Right kidney (tissue), 1 donor: ENCODE data around the gene BRIP1.

Source experiments
- DNase-seq: peaks from one replicate; pipeline ENCODE4 v3.0.0-alpha.2; 2016

The BRIP1 gene

GRCh38 chr17:61659437-61659836 lies 203.9 kb downstream of the BRIP1 start:
- DNase-seq, result no peak

- no peak for DNase-seq
Observed at GRCh38 chr17:61658183-61658582, 205.1 kb downstream of the BRIP1 start.

GRCh38 chr17:61657338-61657737 lies 206.0 kb downstream of the BRIP1 start:
- no peak for DNase-seq

- DNase-seq, result no peak
Observed at GRCh38 chr17:61656721-61657217, 206.6 kb downstream of the BRIP1 start.

GRCh38 chr17:61650749-61651148 lies 212.6 kb downstream of the BRIP1 start:
- no peak for DNase-seq

- no peak for DNase-seq
Observed at GRCh38 chr17:61648587-61648986, 214.7 kb downstream of the BRIP1 start.

- DNase-seq, result no peak
Observed at GRCh38 chr17:61647047-61647446, 216.3 kb downstream of the BRIP1 start.

- no peak for DNase-seq
Observed at GRCh38 chr17:61646482-61646881, 216.8 kb downstream of the BRIP1 start.

GRCh38 chr17:61645920-61646319 lies 217.4 kb downstream of the BRIP1 start:
- DNase-seq, result no peak

GRCh38 chr17:61644800-61645774 lies 218.2 kb downstream of the BRIP1 start:
- no peak for DNase-seq

GRCh38 chr17:61642768-61643167 lies 220.6 kb downstream of the BRIP1 start:
- DNase-seq, result no peak

- DNase-seq, result no peak
Observed at GRCh38 chr17:61641715-61642114, 221.6 kb downstream of the BRIP1 start.

GRCh38 chr17:61641084-61641483 lies 222.2 kb downstream of the BRIP1 start:
- DNase-seq, result no peak

GRCh38 chr17:61639818-61640217 lies 223.5 kb downstream of the BRIP1 start:
- no peak for DNase-seq

- DNase-seq, result no peak
Observed at GRCh38 chr17:61638087-61638486, 225.2 kb downstream of the BRIP1 start.

- no peak for DNase-seq
Observed at GRCh38 chr17:61635913-61636432, 227.4 kb downstream of the BRIP1 start.

GRCh38 chr17:61634942-61635538 lies 228.3 kb downstream of the BRIP1 start:
- DNase-seq, result no peak

- no peak for DNase-seq
Observed at GRCh38 chr17:61634011-61634539, 229.3 kb downstream of the BRIP1 start.

- DNase-seq, result no peak
Observed at GRCh38 chr17:61632826-61633225, 230.5 kb downstream of the BRIP1 start.

GRCh38 chr17:61631800-61632199 lies 231.5 kb downstream of the BRIP1 start:
- DNase-seq, result no peak
